ENCODE measurements around the gene MTMR10. TPM values are rescaled to one million over a fixed set of nuclear protein-coding genes. Genes with fewer than 3 reads are reported as not detected.

The MTMR10 gene
- total and polyA plus RNA-seq, 9 donors, result 14.1 to 35.8 (median 23.4) TPM

GRCh38 chr15:31024979-31025378, 33.6 kb upstream of the MTMR10 start:
- WGBS, 3 donors, result 56 to 68% (median 66%) methylated on average over 3 of the region's 3 CpGs
- Histone ChIP-seq H3K36me3 (no peaks in the 10 kb centered on the region), H3K27ac (no peak overlapping the region), H3K9me3 (no peaks in the 10 kb centered on the region), H3K4me1 (ENCODE audit: insufficient read depth) (peaks cover 1% of the 10 kb centered on the region), H3K4me3 (no peak overlapping the region), H3K27me3 (no peaks in the 10 kb centered on the region)
- no peak for DNase-seq
- intact Hi-C loops (cut with DNase I), result no loop called here
- TF ChIP-seq EP300 (IDR thresholded peaks at IDR 0.05) (no peak), CTCF (IDR thresholded peaks at IDR 0.05) (no peak), POLR2A (IDR thresholded peaks at IDR 0.05) (no peak)

- Histone ChIP-seq H3K36me3 (no peaks in the 10 kb centered on the region), H3K9me3 (no peaks in the 10 kb centered on the region), H3K27ac (no peak overlapping the region), H3K4me3 (no peak overlapping the region), H3K27me3 (no peaks in the 10 kb centered on the region), H3K4me1 (ENCODE audit: insufficient read depth) (peaks cover 1% of the 10 kb centered on the region)
- intact Hi-C loops (cut with DNase I), result no loop called here
- no peak for TF ChIP-seq CTCF (IDR thresholded peaks at IDR 0.05)
- TF ChIP-seq EP300 (IDR thresholded peaks at IDR 0.05), result no peak
- no peak for TF ChIP-seq POLR2A (IDR thresholded peaks at IDR 0.05)
- no peak for DNase-seq
- WGBS, 3 donors, result 0 to 2% (median 2%) methylated on average over 5 of the region's 5 CpGs
Observed at GRCh38 chr15:31024330-31024729, 32.9 kb upstream of the MTMR10 start.

- no peaks in the 10 kb centered on the region for H3K27me3 ChIP-seq
- DNase-seq, result no peak
- H3K4me3 ChIP-seq, result no peak overlapping the region
- no peaks in the 10 kb centered on the region for H3K9me3 ChIP-seq
- intact Hi-C loops (cut with DNase I), result no loop called here
- peaks cover 1% of the 10 kb centered on the region for H3K4me1 ChIP-seq (ENCODE audit: insufficient read depth)
- no peak overlapping the region for H3K27ac ChIP-seq
- H3K36me3 ChIP-seq, result no peaks in the 10 kb centered on the region
- 71 to 73% (median 72%) methylated on average over 5 of the region's 5 CpGs for WGBS, 3 donors
- TF ChIP-seq CTCF (IDR thresholded peaks at IDR 0.05) (no peak), POLR2A (IDR thresholded peaks at IDR 0.05) (no peak), EP300 (IDR thresholded peaks at IDR 0.05) (no peak)
Observed at GRCh38 chr15:31023841-31024240, 32.4 kb upstream of the MTMR10 start.

- H3K9me3 ChIP-seq, result no peaks in the 10 kb centered on the region
- DNase-seq, result no peak
- no peaks in the 10 kb centered on the region for H3K27me3 ChIP-seq
- H3K36me3 ChIP-seq, result no peaks in the 10 kb centered on the region
- TF ChIP-seq EP300 (IDR thresholded peaks at IDR 0.05) (no peak), CTCF (IDR thresholded peaks at IDR 0.05) (no peak), POLR2A (IDR thresholded peaks at IDR 0.05) (no peak)
- H3K4me3 ChIP-seq, result no peak overlapping the region
- no peak overlapping the region for H3K27ac ChIP-seq
- intact Hi-C loops (cut with DNase I), result no loop called here
- WGBS, 3 donors, result 94 to 100% (median 97%) methylated on average over 5 of the region's 5 CpGs
- H3K4me1 ChIP-seq (ENCODE audit: insufficient read depth), result peaks cover 1% of the 10 kb centered on the region
Observed at GRCh38 chr15:31021067-31021665, 29.7 kb upstream of the MTMR10 start.

All from ovary (tissue), 9 donors.